ENCODE measurements around the gene TMEM143.

- no peak for TF ChIP-seq YY1 (IDR thresholded peaks at IDR 0.05; ENCODE audit: insufficient read depth, insufficient read length)
- TF ChIP-seq ZNF274 (IDR thresholded peaks at IDR 0.05; ENCODE audit: low read depth, low read length), result no peak
Measured at GRCh38 chr19:48292798-48293197, 70.9 kb downstream of the TMEM143 start.

Measured in NT2/D1 (cell line).